ENCODE results near the gene CCT6A. TPM values are rescaled to one million over a fixed set of nuclear protein-coding genes. Genes with fewer than 3 reads are reported as not detected.
A peak's percentile ranks its signal among the peaks of the same experiment; 100 is the strongest.
"Not testable (repeated sequence)": the region's sequence is repeated elsewhere in the genome, so short reads cannot be mapped to it uniquely, and the experiment has no call there.

The CCT6A gene
- total RNA-seq, 1 experiment from 2014 or later: 278 TPM

- peak; percentile 78 for DNase-seq (ENCODE audit: low spot score)
Observed at GRCh38 chr7:56048763-56049162, 2.8 kb upstream of the CCT6A start.

DNA sequence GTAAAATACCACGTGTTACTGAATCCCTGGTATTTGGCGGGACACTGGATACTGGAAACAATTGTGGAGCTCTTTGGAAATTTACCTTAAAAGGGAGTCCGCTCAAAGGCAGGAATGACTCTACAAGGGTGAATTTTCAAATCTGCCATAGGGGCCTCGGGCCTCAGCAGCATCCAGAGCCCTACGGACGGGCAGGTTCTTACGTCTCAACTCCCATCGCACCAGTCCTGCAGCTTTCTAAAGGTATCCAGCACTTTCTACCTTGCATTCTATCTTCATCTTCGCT lies 569 bp upstream of the CCT6A start:
- DNase-seq (ENCODE audit: low spot score): no peak

DNA sequence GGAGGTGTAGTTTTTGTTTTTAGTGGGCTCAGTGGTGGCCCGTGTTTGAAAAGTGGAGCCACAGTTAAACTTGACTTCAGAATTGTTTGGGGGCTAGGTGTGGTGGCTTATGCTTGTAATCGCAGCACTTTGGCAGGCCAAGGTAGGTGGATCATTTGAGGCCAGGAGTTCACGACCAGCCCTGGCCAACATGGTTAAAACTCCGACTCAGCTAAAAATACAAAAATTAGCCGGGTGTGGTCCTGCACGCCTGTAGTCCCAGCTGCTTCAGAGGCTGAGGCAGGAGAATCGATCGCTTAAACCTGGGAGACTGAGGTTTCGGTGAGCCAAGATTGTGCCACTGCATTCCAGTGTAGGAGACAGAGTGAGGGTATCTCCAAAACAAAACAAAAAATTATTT lies 1.8 kb downstream of the CCT6A start:
- DNase-seq (ENCODE audit: low spot score): no peak

DNA sequence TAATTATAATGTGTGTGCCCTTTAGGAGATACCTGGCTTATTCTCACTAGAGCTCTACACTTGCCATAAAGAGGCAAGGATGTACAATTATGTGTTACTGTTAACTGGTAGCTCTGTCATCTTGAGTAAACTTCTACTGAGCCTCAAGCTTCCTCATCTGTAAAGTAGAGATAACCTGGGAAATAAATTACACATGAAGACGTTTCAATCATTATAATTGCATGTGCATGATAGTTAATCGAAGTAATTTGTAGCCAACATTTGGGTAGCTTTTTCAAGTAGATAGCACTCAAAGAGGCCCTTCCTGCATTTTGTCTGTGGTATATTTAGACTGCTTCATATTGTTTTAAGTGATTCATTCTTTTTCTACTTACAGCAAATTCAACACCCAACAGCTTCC lies 2.4 kb downstream of the CCT6A start:
- DNase-seq (ENCODE audit: low spot score): no peak

- DNase-seq (ENCODE audit: low spot score): no peak
Observed at GRCh38 chr7:56062382-56062781, 10.8 kb downstream of the CCT6A start.

DNA sequence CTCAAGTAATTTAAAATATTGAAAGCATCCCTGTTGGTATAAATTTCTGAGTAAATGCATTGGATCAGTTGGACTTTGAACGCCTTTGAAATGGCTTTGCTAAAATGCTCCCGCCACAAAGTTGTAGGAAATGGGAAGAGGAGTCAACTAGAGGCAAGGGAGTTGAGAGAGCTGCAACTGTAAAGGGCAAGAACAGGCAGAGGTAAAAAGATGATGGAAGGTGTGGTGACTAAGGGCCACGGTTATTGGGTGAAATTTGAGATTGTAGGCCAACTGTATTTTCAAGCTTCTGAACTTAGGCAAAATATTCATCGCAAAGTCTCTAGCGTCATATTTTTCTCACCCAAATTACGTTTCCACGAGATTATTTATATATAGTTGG lies 11.9 kb downstream of the CCT6A start:
- peak; percentile 19 for DNase-seq (ENCODE audit: low spot score)

- peak; percentile 95 for DNase-seq (ENCODE audit: low spot score)
Observed at GRCh38 chr7:56063882-56064625, 12.5 kb downstream of the CCT6A start, which contains the start of gene SUMF2. Gene SUMF2 (plus strand): TSS chr7:56064286. CDS start chr7:56064312, 26 bp downstream.

GRCh38 chr7:56066376-56066775 lies 14.8 kb downstream of the CCT6A start:
- DNase-seq (ENCODE audit: low spot score): not testable (repeated sequence)

GRCh38 chr7:56074371-56074791 lies 22.8 kb downstream of the CCT6A start:
- DNase-seq (ENCODE audit: low spot score): peak; percentile 98

- no peak for DNase-seq (ENCODE audit: low spot score)
Observed at GRCh38 chr7:56077681-56078080, 26.1 kb downstream of the CCT6A start.

- no peak for DNase-seq (ENCODE audit: low spot score)
Observed at GRCh38 chr7:56078196-56078595, 26.6 kb downstream of the CCT6A start.

- no peak for DNase-seq (ENCODE audit: low spot score)
Observed at GRCh38 chr7:56079450-56080185, 28.1 kb downstream of the CCT6A start.

GRCh38 chr7:56080726-56081435 lies 29.3 kb downstream of the CCT6A start:
- not testable (repeated sequence) for DNase-seq (ENCODE audit: low spot score)

GRCh38 chr7:56081626-56082340 lies 30.2 kb downstream of the CCT6A start:
- DNase-seq (ENCODE audit: low spot score): no peak

GRCh38 chr7:56083150-56083785 lies 31.7 kb downstream of the CCT6A start:
- DNase-seq (ENCODE audit: low spot score): no peak

DNA sequence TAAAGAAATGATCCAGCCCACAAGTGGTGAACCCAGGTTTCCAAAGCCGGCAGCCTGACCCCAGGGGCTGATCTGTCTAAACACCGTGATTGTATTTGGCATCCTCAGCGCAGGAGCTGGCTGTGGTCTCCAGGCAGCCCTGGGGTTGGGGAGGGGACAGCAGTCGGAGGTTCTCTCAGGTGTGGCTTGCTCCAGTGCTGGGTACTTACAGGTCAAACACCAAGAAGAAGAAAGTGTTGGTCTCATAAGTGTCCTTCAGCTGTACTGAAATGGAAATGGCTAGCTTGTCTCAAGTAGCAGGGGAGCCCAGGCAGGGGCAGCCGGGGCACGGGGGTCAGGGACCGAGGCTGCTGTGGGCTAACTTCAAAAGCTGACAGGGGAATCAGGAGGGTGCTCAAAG lies 35.2 kb downstream of the CCT6A start:
- DNase-seq (ENCODE audit: low spot score): no peak

DNA sequence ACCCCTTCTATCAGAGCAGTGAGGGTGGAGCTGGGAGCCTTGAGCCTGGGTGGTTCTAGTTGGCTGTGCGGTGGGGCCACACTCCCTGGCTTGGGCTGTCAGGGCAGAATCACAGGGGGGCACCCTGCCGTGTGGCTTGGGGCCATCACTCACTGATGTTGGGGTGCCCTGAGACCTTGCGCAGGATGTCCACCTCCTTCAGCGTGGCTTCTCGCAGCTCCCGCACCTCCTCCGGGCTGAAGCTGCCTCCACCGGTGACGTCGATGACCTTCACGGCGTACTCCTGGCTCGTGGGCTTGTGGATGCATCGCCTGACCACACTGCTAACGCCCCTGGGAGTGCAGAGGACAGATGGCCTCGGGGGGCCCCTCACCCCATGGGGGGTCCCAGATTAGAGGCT lies 35.9 kb downstream of the CCT6A start:
- DNase-seq (ENCODE audit: low spot score): no peak

DNA sequence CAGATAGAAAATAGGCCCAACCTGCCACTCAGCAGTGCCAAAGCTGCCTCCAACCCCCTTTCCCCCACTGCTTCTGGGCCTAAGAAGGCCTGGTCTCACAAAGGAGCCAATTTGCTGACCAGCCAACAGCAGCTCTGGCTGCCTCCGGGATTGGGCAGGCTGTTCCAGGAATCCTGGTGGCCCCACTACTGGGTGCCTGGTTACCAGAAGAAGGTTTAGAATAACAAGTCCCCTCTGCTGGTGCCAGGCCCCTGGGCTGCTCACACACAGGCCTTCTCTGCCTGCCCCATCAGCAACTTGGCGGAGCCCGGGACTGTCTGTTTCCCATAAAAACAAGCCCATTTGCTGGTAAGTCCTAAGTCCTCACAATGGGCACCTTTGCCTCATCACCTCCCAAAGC lies 40.0 kb downstream of the CCT6A start:
- DNase-seq (ENCODE audit: low spot score): no peak

DNA sequence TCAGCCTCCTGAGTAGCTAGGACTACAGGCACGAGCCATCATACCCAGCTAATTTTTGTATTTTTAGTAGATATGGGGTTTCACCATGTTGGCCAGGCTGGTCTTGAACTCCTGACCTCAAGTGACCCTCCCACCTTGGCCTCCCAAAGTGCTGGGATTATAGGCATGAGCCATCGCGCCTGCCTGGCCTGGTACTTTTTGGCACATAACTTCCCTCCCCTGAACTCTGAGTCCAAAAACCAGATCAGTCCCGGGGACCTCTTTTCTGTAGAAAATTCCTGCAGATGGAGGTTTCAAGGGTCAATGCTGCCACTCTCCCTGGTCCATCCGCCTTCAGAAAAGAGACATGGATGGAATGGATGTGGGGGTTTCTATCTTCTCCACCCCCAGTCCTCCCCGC lies 40.8 kb downstream of the CCT6A start:
- not testable (repeated sequence) for DNase-seq (ENCODE audit: low spot score)

DNA sequence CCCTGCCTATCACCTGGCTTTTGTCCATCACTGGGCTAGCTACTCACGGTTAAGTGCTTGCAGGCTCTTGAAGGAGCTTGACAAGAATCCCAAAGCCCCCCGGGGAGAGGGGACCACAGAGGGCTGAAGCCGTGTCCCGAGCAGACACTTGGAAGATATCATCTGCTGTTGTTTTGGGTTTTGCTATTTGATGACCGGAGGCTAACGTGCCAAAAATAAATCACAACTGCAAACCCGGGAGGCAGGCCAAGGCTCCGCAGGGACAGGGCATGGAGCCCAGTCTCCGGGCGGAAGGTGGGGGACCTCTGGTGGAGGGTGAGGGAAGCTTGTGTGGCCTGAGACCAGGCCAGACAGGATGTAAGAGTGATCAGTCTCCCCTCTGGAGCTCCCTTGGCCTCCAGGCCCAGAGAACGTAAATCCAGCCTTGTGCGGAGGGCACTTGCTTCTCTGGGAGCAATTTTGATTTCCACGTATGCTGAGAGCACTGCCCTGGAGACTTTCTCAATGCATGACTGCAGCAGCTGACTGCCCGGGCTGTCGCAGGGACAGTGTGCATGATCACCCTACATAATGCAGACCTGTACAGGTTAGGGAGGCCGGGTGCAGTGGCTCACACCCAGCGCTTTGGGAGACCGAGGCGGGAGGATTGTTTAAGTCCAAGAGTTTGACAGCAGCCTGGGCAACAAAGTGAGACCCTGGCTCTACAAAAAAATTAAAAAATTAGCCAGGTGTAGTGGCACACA lies 41.4 kb downstream of the CCT6A start, which contains the start of gene PHKG1:
PHKG1 (minus strand) TSS at position 164 of the 743 bp plus-strand sequence. CDS start 4,011 bp downstream, outside the sequence.
- peak; percentile 38 for DNase-seq (ENCODE audit: low spot score)

GRCh38 chr7:56097700-56098099 lies 46.1 kb downstream of the CCT6A start:
- DNase-seq (ENCODE audit: low spot score): no peak
